HG03558 (cell line): ENCODE data around the gene EPB41L4B.
"Not testable (repeated sequence)": the region's sequence is repeated elsewhere in the genome, so short reads cannot be mapped to it uniquely, and the experiment has no call there.

Experiments used
- ATAC-seq: cut with Tn5 transposase; IDR thresholded peaks from one replicate; pipeline ENCODE4 v1.9.1; 2021; ENCODE audit warnings: moderate number of reproducible peaks; ENCODE audit not compliant: unreplicated experiment; ENCODE audit errors: extremely low read depth

The EPB41L4B gene

DNA sequence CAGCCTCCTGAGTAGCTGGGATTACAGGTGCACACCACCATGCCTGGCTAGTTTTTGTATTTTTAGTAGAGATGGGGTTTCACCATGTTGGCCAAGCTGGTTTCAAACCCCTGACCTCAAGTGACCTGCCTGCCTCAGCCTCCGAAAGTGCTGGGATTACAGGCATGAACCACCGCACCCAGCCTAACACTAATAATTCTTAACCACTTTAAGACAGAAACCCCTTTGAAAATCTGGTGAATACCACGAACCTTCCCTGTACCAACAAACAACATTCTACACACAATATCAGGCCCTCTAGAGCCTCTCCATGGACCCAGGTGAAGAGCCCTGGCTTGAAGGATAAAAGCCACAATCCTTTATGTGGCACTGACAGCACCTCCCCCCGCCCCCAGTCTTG lies 102.6 kb downstream of the EPB41L4B start:
- ATAC-seq, result not testable (repeated sequence)

DNA sequence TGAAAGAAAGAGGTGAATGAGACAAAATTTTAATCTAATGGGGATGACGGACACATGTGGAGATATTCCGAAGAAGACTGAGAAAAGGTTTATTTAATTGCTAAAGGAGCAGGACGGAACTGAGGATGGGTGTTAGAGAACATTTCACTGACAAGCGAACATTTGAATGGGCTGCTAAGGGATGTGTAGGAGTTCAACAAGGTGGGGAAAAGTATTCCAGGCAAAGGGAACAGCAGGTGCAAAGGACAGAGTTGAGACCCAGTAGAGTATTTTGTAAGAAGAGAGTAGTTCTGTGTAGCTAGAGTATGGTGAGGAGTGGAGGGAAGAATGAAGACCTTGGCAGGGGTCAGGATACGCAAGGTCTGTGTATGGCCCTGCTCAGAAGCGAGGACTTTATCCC lies 106.4 kb downstream of the EPB41L4B start:
- ATAC-seq, result no peak

DNA sequence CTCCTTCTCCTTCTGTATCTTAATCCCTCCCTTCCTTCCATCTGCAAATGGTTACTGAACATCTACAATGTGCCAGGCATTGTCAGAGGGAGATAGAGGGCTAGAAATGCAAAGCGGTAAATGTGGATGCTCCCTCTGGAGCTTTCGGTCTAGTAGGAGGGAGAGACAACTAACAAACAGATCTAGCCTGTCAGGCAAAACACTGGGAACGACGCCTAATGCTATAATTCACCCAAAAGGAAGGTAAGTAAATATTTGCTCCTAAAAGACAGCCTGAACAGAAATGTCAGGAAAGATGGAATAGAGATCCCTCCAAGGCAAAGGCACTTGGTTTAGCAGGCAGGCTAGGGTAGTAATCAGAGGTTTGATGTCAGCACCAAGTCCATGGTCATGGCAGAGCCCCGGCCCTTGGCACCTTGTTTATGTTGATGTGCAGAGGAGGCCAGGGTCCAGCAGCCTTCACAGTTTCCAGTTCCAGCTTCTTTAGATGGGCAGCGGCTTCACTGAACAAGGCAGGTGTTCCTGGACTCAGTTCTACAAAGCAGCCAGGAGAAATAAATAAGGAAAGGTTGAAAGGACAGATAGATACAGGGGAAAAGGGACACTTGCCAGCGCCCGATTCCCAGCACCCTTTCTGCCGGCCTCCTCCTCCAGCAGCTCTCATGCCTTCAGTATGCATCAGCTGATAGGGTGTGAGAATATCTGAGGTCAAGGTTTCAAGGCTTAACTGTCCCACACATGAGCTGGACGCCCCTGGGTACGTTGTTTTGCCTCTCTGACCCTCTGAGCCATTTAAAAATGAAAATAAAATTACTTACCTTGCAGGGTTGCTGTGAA lies 107.4 kb downstream of the EPB41L4B start:
- no peak for ATAC-seq

DNA sequence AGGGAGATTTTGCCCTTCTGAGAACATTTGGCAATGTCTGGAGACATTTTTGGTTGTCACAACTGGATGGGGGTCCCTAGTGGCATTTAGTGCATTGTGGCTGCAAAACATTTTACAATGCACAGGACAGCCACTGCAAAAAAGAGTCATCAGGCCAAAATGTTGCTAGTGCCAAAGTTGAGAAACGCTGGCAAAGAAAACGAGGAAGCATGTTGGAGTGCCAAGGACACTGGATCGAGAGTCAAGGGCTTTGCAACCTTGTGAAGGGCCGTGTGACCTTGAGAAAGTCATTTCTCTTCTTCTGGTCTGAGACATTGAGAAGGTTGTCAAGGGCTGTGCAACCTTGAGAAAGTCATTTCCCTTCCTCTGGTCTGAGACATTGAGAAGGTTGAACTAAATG lies 108.1 kb downstream of the EPB41L4B start:
- no peak for ATAC-seq

- no peak for ATAC-seq
Measured at GRCh38 chr9:109206670-109207069, 114.2 kb downstream of the EPB41L4B start.

DNA sequence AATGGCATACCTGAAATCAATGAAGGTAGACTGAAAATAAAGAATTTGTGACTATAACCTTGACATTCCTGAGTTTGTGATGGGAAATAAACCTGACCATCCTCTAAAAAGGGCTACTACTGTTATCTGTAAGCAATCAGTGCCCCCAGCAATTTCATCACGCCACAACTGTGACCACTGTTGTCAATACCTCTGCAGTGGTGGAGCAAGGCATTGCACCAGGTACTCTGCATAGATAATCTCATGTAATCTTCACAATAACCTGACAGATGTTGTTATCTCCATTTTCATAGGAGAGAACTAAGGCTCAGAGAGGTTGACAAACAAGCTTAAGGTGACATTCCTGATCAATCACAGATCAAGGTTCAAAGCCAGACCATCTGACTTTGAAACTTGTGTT lies 115.3 kb downstream of the EPB41L4B start:
- ATAC-seq, result no peak

DNA sequence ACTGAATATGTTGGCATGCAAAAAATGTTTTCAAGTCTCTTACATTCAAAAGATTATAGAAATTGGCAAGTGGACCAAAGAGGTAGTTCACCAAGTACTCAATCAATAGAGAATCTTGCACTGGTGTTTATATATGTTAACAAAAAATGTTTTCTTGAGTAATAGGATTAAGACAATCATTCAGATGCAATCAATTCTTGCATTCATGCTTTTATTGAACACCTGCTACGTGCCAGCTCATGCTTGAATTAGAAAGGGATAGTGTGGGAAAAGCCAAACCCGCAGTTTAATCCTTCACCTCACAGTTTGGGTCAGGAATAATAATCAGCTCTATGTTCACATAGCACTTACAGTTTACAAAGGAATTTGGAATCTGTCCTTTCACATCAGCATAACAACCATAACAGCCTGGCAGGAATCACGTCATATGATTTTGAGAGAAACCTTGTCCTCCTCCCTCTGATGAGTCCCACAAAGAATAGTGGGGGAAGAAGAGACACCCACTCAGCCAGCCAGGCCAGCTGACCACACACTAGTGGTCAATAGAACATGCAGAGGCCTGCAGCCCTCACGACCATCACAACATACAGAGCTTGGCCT lies 117.0 kb downstream of the EPB41L4B start:
- no peak for ATAC-seq

DNA sequence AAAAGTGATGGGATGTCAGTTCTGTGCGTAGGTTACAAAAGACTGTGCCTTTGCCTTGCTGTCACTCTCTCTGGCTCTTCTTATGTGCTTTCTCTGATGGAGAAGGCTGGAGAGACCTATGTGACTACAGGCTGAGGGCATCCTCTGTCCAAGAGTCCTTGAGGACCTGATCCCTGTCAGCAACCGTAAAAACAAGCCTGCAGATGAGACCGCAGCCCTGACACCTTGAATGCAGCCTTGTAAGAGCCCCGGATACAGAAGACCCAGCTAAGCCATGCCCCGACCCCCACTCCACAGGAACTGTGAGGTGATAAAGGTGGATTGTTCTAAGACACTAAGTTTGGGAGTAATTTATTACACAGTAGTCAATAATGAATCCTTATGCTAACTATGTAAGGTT lies 121.2 kb downstream of the EPB41L4B start:
- no peak for ATAC-seq

DNA sequence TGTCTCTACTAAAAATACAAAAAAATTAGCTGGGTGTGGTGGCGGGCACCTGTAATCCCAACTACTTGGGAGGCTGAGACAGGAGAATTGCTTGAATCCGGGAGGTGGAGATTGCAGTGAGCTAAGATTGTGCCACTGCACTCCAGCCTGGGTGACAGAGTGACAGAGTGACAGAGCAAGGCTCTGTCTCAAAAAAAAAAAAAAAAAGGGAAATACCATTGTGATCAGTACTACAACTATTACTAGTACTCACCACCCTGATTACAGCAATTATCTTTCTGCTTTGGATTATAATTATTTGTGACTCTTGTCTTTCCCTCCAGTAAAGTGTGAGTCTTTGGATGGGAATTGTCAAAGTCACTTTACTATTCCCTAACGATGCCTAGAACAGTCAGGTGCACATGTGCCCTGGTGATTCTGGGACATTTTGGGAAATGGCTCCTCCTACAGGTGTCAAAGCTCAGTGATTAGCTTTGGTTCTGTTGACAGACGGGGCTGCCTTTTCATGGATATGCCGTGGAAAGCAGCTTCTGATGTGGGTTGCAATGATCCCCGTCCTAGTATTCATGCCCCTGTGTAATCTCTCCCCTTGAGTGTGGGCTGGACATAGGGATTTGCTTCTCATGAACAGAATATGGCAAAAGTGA lies 122.0 kb downstream of the EPB41L4B start:
- no peak for ATAC-seq

DNA sequence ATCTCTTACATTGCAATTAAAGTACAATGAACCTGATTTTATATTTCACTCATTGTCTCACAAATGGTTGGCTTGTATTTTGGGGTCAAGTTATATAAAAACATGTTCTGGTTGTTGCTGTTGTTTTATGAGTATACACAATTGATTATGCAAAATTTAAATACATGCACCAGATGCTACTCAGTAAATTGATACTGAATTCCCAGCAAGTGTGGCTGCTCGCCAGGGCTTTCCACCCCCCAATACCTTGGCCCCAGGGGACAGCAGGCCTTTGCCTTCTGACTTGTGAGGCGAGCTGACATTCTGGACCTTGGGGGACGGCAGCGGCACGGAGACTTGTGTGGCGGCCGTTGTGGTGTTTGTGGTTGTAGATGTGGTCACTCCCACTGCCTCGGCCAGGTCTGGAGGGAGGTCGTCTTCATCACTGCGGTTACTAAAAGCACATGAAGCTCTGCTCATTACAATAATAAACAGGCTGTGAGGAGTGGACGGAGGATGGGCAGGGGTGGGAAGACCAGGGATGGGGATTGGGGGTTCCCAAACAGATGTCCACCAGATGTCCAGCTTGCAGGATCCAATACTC lies 126.8 kb downstream of the EPB41L4B start:
- ATAC-seq, result no peak

DNA sequence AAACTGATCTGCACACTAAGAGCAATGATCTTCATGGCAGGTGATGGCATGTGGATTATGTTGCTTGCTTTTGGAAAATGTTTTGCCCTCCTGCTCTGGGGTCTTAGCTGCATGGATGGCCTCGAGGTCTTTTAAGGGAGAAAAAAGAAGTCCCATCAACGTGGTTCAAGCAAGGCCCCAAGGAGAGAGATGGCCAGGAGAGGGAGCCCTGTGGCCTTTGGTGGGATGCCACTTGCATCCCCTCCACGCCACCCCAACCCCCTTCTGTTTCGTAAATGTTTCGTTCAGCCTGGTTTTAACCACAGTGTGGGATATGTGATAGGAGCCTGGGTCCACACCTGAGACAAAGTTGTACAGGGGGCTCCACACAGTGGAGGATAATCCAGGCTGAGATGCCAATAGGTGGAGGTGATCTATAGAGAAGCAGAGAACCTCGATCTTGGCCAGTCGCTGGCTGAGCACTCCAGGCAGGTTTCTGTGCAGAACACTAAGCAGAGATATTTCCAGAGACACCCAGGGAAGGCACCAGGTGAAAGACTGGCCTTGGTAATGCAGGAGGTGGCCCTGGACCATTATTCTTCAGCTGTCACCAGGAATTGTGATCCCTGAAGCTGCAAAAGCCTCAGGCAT lies 128.0 kb downstream of the EPB41L4B start:
- no peak for ATAC-seq

GRCh38 chr9:109191746-109192145 lies 129.1 kb downstream of the EPB41L4B start:
- no peak for ATAC-seq

GRCh38 chr9:109190151-109190550 lies 130.7 kb downstream of the EPB41L4B start:
- ATAC-seq, result no peak

DNA sequence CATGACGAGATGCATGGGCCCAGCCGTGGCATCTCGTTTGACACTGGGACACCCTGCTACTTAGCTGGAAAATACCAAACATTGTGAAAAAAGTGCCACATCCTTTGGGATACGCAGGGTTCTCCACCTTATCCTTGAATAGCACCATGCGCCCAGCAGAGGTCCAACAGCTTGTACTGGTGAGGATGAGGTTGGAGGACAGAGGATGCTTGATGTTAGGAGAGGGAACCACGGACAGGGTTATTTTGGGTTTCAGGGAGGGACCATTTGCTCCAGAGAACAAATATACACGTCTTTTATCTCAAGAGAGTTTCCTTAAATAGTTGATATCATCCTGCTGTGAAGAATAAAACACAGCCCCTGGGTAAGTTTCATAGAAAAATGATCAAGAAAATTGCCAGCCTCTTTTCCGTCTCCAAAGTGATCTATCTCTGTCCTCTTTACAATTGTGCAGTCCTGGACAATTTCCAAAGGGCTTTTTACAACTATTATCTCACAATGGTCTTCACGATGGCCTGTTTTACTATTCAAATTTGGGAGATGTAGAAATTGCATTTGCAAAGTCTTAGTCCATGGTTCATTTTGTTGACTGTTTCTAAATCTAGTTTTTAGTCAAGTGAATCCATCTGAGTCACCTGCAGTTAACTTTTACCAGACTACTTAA lies 133.9 kb downstream of the EPB41L4B start:
- ATAC-seq, result no peak

GRCh38 chr9:109182940-109183798 lies 137.7 kb downstream of the EPB41L4B start:
- ATAC-seq, result no peak

- ATAC-seq, result no peak
Measured at GRCh38 chr9:109182550-109182939, 138.3 kb downstream of the EPB41L4B start.

- ATAC-seq, result no peak
Measured at GRCh38 chr9:109181284-109181683, 139.6 kb downstream of the EPB41L4B start.

- no peak for ATAC-seq
Measured at GRCh38 chr9:109179801-109180523, 140.9 kb downstream of the EPB41L4B start.

DNA sequence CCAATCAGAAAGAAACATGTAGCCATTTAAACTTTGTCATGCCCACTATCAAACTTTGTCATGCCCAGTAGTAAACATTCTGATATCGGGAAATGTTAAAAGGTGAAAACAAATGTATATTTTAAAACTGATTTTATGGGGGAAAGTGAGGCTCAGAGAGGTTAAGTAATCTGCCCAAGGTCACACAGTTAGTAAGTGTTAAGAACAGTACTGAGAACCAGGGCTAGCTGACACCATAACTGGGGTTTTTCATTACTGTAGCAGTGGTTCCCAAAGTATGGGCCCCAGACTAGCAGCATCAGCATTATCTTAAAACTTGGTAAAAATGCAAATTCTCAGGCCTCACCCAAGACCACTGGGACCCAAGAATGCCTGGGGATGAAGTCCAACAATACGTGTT lies 143.9 kb downstream of the EPB41L4B start:
- ATAC-seq, result no peak
